OCI-LY7 (cell line): ENCODE data around the gene AKAP13.

ENCODE experiments used
- CTCF ChIP-seq: fragments of 200-600 bp; sonication (generic); conservative IDR thresholded peaks from 2 replicates; pipeline ENCODE4 v1.5.1; 2014; ENCODE audit warnings: mild to moderate bottlenecking, antibody characterized with exemption, low read length, moderate library complexity, mixed read lengths
- EZH2phosphoT487 ChIP-seq: fragments of 200-600 bp; sonication (generic); IDR thresholded peaks from 2 replicates; pipeline ENCODE4 v1.6.1; 2018; ENCODE audit warnings: low read depth, borderline replicate concordance, mild to moderate bottlenecking, mixed run types, antibody characterized with exemption, low read length, moderate library complexity, mixed read lengths

- TF ChIP-seq CTCF (no peak), EZH2phosphoT487 (no peak)
Observed at GRCh38 chr15:85399627-85400026, 19.2 kb downstream of the AKAP13 start.
